Measurements from ENCODE around the gene RAB3IP.
"Not testable (repeated sequence)": the region's sequence is repeated elsewhere in the genome, so short reads cannot be mapped to it uniquely, and the experiment has no call there.

RAB3IP gene

GRCh38 chr12:69837657-69838415 is 99.2 kb downstream of the RAB3IP start:
- no peak for DNase-seq

- no peak for DNase-seq
Measured at GRCh38 chr12:69840727-69841126, 102.1 kb downstream of the RAB3IP start.

- no peak for DNase-seq
Measured at GRCh38 chr12:69843608-69844007, 104.9 kb downstream of the RAB3IP start.

GRCh38 chr12:69844416-69844815 is 105.8 kb downstream of the RAB3IP start:
- DNase-seq: no peak

GRCh38 chr12:69844836-69845235 is 106.2 kb downstream of the RAB3IP start:
- no peak for DNase-seq

GRCh38 chr12:69846976-69847375 is 108.3 kb downstream of the RAB3IP start:
- no peak for DNase-seq

- peak; percentile 65 for DNase-seq
Measured at GRCh38 chr12:69851976-69852375, 113.3 kb downstream of the RAB3IP start.

- not testable (repeated sequence) for DNase-seq
Measured at GRCh38 chr12:69853176-69853961, 114.7 kb downstream of the RAB3IP start.

GRCh38 chr12:69866698-69867097 is 128.0 kb downstream of the RAB3IP start:
- DNase-seq: no peak

- DNase-seq: no peak
Measured at GRCh38 chr12:69868695-69869094, 130.0 kb downstream of the RAB3IP start.

- no peak for DNase-seq
Measured at GRCh38 chr12:69872804-69873203, 134.1 kb downstream of the RAB3IP start.

All from fibroblast of skin of right biceps (primary cell).